WTC11 (cell line): Measurements from ENCODE around the gene INSYN1.

Experiments
- CTCF ChIP-seq: fragments of 200-600 bp; IDR thresholded peaks from 2 replicates; pipeline ENCODE4 v1.8.0; 2022; ENCODE audit warnings: antibody characterized with exemption
- SMAD4 ChIP-seq: sonication (generic); formaldehyde crosslinking; IDR thresholded peaks from 2 replicates; pipeline ENCODE4 v1.8.0; 2022; ENCODE audit warnings: mild to moderate bottlenecking, missing genetic modification reagents
- SP1 ChIP-seq: sonication (generic); formaldehyde crosslinking; conservative IDR thresholded peaks from 2 replicates; pipeline ENCODE4 v1.8.1; 2022; ENCODE audit warnings: missing genetic modification reagents

- TF ChIP-seq SMAD4 (no peak), SP1 (no peak), CTCF (no peak)
These were observed 4.4 kb upstream of the INSYN1 start for GRCh38 chr15:73757571-73757970.
